OCI-LY3 (cell line): ENCODE measurements around the gene CENPB.

ENCODE experiments used
- H2AFZ ChIP-seq: fragments of 200-600, 300-600 bp; shearing (Covaris generic); 2 replicates; pipeline ENCODE4 v1.6.0; 2014; ENCODE audit warnings: antibody characterized with exemption, low read depth, low read length
- H3K27ac ChIP-seq: fragments of 200-600, 300-600 bp; sonication (generic); 2 replicates; pipeline ENCODE4 v1.5.1; 2014; ENCODE audit warnings: mild to moderate bottlenecking, low read length, moderate library complexity, mixed read lengths
- H3K27me3 ChIP-seq: fragments of 200-600, 300-600 bp; sonication (generic); 2 replicates; pipeline ENCODE4 v1.6.1; 2014; ENCODE audit warnings: low read depth, low read length, mixed read lengths
- H3K36me3 ChIP-seq: fragments of 200-600, 300-600 bp; sonication (generic); replicated peaks from 2 replicates; pipeline ENCODE3; 2014; ENCODE audit warnings: low read depth, low read length, mixed read lengths
- H3K4me1 ChIP-seq: fragments of 300-600, 200-600 bp; sonication (generic); 2 replicates; pipeline ENCODE4 v1.6.1; 2014; ENCODE audit warnings: low read length, mixed read lengths
- H3K4me2 ChIP-seq: fragments of 200-600, 300-600 bp; sonication (generic); 2 replicates; pipeline ENCODE4 v1.6.1; 2014; ENCODE audit warnings: low read length, mixed read lengths
- H3K4me3 ChIP-seq: fragments of 300-600, 200-600 bp; sonication (generic); 2 replicates; pipeline ENCODE4 v1.5.1; 2014; ENCODE audit warnings: antibody characterized with exemption, mild to moderate bottlenecking, low read length, moderate library complexity
- H3K79me2 ChIP-seq: fragments of 300-600, 200-600 bp; shearing (Covaris generic); 2 replicates; pipeline ENCODE4 v1.6.1; 2014; ENCODE audit warnings: mild to moderate bottlenecking, low read length, mixed read lengths
- H3K9ac ChIP-seq: fragments of 300-600, 200-600 bp; shearing (Covaris generic); 2 replicates; pipeline ENCODE4 v1.6.0; 2014; ENCODE audit warnings: mild to moderate bottlenecking, low read length, moderate library complexity
- H3K9me3 ChIP-seq: fragments of 200-600, 300-600 bp; shearing (Covaris generic); 2 replicates; pipeline ENCODE4 v1.6.1; 2014; ENCODE audit warnings: low read length, mixed read lengths; ENCODE audit not compliant: insufficient read depth
- H4K20me1 ChIP-seq: fragments of 200-600, 300-600 bp; sonication (generic); 2 replicates; pipeline ENCODE4 v1.6.1; 2016; ENCODE audit warnings: low read length, mixed read lengths; ENCODE audit not compliant: insufficient read depth
- EZH2phosphoT487 ChIP-seq: fragments of 200-600 bp; shearing (Covaris generic); IDR thresholded peaks from 2 replicates; pipeline ENCODE4 v1.6.1; 2018; ENCODE audit warnings: antibody characterized with exemption, mixed run types, low read depth
- TF ChIP-seq, protein P1 (sequence below): fragments of 200-600, 300-600 bp; sonication (generic); IDR thresholded peaks from 2 replicates; pipeline ENCODE4 v1.5.1; 2014; ENCODE audit warnings: antibody characterized with exemption, low read length, low read depth

The CENPB gene

DNA sequence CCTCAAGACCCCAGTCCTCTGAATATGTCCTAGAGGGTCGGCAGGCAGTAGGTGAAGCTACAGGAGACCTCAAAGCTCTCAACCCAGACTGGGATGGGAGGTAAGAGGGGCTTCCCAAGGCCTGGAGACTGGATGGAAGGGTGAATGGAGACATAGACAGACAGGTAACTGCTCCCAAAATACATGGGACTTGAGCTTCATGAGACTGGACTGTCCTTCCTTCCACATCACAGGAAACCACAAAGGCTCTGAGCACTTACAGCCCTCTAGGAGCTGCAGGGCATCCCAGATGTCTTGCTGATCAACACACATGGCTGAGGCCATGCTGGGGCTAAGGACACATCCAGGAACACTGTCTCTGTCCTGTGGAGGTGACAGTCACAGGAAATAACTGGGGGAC, 42.5 kb downstream of the CENPB start:
- no peak overlapping the region for H3K9ac ChIP-seq
- no peak overlapping the region for H3K4me2 ChIP-seq
- no peaks in the 10 kb centered on the region for H3K36me3 ChIP-seq
- no peaks in the 10 kb centered on the region for H3K79me2 ChIP-seq
- H4K20me1 ChIP-seq: no peaks in the 10 kb centered on the region
- H3K27me3 ChIP-seq: 0 out of 2 replicates have a peak, but pooled peaks cover 6% of the 10 kb centered on the region
- H2AFZ ChIP-seq: no peak overlapping the region
- no peaks in the 10 kb centered on the region for H3K4me1 ChIP-seq
- TF ChIP-seq, protein P1, sequence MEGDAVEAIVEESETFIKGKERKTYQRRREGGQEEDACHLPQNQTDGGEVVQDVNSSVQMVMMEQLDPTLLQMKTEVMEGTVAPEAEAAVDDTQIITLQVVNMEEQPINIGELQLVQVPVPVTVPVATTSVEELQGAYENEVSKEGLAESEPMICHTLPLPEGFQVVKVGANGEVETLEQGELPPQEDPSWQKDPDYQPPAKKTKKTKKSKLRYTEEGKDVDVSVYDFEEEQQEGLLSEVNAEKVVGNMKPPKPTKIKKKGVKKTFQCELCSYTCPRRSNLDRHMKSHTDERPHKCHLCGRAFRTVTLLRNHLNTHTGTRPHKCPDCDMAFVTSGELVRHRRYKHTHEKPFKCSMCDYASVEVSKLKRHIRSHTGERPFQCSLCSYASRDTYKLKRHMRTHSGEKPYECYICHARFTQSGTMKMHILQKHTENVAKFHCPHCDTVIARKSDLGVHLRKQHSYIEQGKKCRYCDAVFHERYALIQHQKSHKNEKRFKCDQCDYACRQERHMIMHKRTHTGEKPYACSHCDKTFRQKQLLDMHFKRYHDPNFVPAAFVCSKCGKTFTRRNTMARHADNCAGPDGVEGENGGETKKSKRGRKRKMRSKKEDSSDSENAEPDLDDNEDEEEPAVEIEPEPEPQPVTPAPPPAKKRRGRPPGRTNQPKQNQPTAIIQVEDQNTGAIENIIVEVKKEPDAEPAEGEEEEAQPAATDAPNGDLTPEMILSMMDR: no peak
- TF ChIP-seq EZH2phosphoT487: no peak
- H3K4me3 ChIP-seq: no peak overlapping the region
- H3K27ac ChIP-seq: no peak overlapping the region
- no peaks in the 10 kb centered on the region for H3K9me3 ChIP-seq

DNA sequence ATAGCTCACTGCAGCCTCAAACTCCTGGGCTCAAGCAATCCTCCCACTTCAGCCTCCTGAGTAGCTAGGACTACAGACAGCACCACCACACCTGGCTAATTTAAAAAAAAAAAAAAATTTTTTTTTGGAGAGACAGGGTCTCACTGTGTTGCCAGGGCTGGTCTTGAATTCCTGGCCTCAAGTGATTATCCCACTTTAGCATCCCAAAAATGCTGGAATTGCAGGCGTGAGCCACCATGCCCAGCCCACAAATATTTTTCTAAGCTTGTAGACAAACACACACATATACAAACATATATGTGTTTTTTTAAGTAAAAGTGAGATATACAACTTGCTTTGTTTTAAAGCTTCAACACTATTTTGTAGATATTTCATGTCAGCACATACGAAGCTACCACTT, 43.3 kb downstream of the CENPB start:
- Histone ChIP-seq H3K36me3 (no peaks in the 10 kb centered on the region), H3K9ac (no peak overlapping the region), H3K27me3 (0 out of 2 replicates have a peak, but pooled peaks cover 6% of the 10 kb centered on the region), H4K20me1 (no peaks in the 10 kb centered on the region), H2AFZ (no peak overlapping the region), H3K27ac (no peak overlapping the region), H3K4me3 (no peak overlapping the region), H3K9me3 (no peaks in the 10 kb centered on the region), H3K4me1 (no peaks in the 10 kb centered on the region), H3K4me2 (no peak overlapping the region), H3K79me2 (no peaks in the 10 kb centered on the region)
- no peak for TF ChIP-seq EZH2phosphoT487
- TF ChIP-seq, protein P1: no peak

DNA sequence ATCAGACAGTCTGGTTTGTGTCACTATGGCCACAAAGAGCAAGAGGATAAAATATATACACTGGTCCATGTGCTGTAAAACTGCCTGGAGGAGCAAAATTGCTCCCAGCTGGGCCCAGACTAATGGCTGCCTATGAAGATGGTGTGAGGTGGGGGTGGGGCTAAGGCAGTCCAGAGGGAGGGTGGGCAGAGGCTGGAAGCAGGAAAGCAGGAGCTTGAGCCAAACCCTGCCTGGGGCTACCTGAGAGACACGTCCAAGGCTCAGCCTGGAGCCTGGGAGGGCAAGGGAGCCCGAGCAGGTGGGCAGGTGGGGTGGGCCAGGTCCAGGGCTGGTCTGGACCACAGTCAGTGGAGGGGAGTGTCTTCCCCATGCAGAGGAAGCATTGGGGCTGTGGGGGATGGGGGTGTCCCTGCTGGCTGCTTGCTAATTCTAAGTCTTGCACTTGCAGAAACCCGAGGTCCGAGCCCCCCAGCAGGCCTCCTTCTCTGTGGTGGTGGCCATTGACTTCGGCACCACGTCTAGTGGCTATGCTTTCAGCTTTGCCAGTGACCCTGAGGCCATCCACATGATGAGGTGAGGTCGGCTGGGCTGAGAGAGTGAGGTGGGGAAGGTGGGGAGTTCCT, 44.6 kb downstream of the CENPB start:
- H3K27ac ChIP-seq: no peak overlapping the region
- no peak overlapping the region for H3K4me3 ChIP-seq
- H2AFZ ChIP-seq: no peak overlapping the region
- H3K9me3 ChIP-seq: no peaks in the 10 kb centered on the region
- TF ChIP-seq, protein P1: no peak
- no peak for TF ChIP-seq EZH2phosphoT487
- no peak overlapping the region for H3K4me2 ChIP-seq
- H3K79me2 ChIP-seq: no peaks in the 10 kb centered on the region
- H4K20me1 ChIP-seq: no peaks in the 10 kb centered on the region
- 0 out of 2 replicates have a peak, but pooled peaks cover 6% of the 10 kb centered on the region for H3K27me3 ChIP-seq
- H3K9ac ChIP-seq: no peak overlapping the region
- no peaks in the 10 kb centered on the region for H3K4me1 ChIP-seq
- no peaks in the 10 kb centered on the region for H3K36me3 ChIP-seq

DNA sequence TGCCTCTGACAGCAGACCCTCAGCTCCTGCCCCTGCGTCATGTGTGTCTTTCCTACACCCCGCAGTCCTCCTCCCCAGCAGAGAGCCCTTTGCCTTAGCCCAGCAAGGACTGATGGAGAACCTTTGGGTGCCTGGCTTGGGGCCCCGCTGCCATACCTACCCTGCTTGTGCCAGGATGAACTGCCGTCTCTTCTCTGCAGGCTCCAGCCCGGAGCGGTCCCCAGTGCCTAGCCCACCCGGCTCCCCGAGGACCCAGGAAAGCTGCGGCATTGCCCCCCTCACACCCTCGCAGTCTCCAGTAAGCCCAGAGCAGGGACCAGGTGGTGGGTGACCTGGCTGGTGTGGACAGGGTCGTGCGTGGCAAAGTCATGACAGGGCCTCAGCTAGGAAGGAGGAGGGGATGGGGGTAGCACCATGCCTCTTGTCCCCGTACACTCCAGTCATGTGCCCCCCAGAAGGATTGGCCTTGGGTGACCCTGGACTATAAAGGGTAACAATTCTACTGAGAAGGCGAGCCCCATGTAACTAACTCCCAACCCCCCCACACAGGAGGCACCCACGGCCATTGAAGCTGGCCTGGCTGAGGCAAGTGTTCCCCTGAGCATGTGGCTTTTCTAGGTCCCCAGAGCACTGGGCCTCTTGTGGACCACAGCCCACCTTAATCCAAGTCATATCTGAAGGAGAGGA, 45.8 kb downstream of the CENPB start:
- no peaks in the 10 kb centered on the region for H3K9me3 ChIP-seq
- H2AFZ ChIP-seq: no peak overlapping the region
- H3K27ac ChIP-seq: no peak overlapping the region
- H3K4me1 ChIP-seq: no peaks in the 10 kb centered on the region
- H3K4me2 ChIP-seq: no peak overlapping the region
- no peaks in the 10 kb centered on the region for H4K20me1 ChIP-seq
- no peaks in the 10 kb centered on the region for H3K79me2 ChIP-seq
- H3K36me3 ChIP-seq: no peaks in the 10 kb centered on the region
- 0 out of 2 replicates have a peak, but pooled peaks cover 6% of the 10 kb centered on the region for H3K27me3 ChIP-seq
- TF ChIP-seq, protein P1: no peak
- TF ChIP-seq EZH2phosphoT487: no peak
- no peak overlapping the region for H3K4me3 ChIP-seq
- H3K9ac ChIP-seq: no peak overlapping the region
